ENCODE results near the gene CYP2S1. TPM values are rescaled to one million over a fixed set of nuclear protein-coding genes. Genes with fewer than 3 reads are reported as not detected.
"Not testable (repeated sequence)": the region's sequence is repeated elsewhere in the genome, so short reads cannot be mapped to it uniquely, and the experiment has no call there.

CYP2S1 gene
- total and polyA plus RNA-seq, 5 donors, result 0.14 to 1.7 (median 1.2) TPM

DNA sequence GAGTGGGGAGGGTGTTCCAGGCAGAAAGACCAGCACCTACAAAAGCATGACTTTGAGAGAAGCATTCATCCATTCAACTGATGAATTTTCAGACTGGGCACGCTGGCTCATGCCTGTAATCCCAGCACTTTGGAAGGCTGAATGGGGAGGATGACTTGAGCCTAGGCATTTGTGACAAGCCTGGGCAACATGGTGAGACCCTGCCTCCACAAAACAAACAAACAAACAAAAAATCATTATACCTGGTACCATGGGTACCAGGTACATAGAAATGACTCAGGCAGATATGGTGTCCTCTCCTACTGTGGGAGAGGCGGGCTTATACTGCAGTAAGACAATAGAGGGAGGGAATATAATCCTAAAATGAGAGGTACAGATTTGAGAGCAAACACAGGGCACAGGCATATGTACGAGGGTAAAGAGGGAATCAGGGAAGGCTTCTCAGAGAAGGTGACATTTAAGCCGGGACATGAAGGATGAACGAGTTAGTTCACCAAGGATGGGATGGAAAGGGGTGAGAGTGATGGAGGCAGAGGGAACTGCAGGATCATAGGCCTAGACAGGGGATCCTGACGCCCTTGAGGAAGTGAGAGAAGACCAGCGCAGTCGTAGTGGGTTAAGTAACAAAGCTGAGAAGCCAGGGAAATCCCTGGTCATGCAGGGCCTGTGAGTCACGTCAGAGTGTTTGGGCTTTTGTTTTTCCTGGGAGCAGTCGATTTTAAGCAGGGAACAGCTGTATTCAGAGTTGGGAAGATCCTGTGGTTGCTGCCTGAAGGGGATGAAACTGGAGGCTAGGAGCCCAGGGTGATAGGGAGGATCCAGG, 2.9 kb downstream of the CYP2S1 start:
- Histone ChIP-seq H3K4me3 (ENCODE audit: low read length) (no peak overlapping the region), H3K27me3 (ENCODE audit: control insufficient read depth, insufficient read depth) (no peaks in the 10 kb centered on the region), H3K4me1 (ENCODE audit: control insufficient read depth, insufficient read depth, low read length) (peaks cover 4% of the 10 kb centered on the region), H3K27ac (ENCODE audit: low read length) (no peak overlapping the region), H3K9me3 (ENCODE audit: control insufficient read depth, low read length) (no peaks in the 10 kb centered on the region)
- WGBS, result 66% methylated on average over 10 of the region's 10 CpGs
- no peak for ATAC-seq
- DNase-seq, result no peak
- intact Hi-C loops (cut with DNase I), result no loop called here

DNA sequence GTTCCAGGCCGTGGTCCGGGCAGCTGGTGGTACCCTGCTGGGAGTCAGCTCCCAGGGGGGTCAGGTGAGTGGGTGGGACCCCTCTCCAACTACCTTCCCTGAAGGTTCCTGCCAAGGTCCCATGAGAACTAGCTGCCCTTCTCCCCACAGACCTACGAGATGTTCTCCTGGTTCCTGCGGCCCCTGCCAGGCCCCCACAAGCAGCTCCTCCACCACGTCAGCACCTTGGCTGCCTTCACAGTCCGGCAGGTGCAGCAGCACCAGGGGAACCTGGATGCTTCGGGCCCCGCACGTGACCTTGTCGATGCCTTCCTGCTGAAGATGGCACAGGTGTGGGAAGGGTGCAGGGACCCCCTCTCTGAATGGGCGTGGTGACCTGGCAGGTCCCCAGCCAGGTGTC, 5.5 kb downstream of the CYP2S1 start:
- no peak overlapping the region for H3K4me3 ChIP-seq (ENCODE audit: low read length)
- no peak overlapping the region for H3K27ac ChIP-seq (ENCODE audit: low read length)
- H3K4me1 ChIP-seq (ENCODE audit: control insufficient read depth, insufficient read depth, low read length), result no peaks in the 10 kb centered on the region
- intact Hi-C loops (cut with DNase I), result no loop called here
- no peak for DNase-seq
- no peaks in the 10 kb centered on the region for H3K9me3 ChIP-seq (ENCODE audit: control insufficient read depth, low read length)
- 71% methylated on average over 11 of the region's 11 CpGs for WGBS
- ATAC-seq, result no peak
- H3K27me3 ChIP-seq (ENCODE audit: control insufficient read depth, insufficient read depth), result no peaks in the 10 kb centered on the region

DNA sequence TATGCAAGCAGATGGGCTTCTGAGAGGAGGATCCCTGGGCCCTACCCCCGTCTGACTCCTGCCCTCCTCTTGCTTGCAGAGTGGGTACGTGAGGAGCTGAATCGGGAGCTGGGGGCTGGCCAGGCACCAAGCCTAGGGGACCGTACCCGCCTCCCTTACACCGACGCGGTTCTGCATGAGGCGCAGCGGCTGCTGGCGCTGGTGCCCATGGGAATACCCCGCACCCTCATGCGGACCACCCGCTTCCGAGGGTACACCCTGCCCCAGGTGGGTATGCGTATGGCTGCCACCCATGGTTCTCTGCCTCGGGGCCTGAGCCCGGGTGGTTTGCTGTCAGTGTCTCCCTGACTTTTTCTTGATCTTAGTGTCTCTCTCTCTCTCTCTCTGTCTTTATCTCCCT, 10.4 kb downstream of the CYP2S1 start:
- H3K4me3 ChIP-seq (ENCODE audit: low read length), result no peak overlapping the region
- peak in 1 of 3 donors; percentile 57 for DNase-seq
- no peak overlapping the region for H3K27ac ChIP-seq (ENCODE audit: low read length)
- no peak for ATAC-seq
- no peaks in the 10 kb centered on the region for H3K9me3 ChIP-seq (ENCODE audit: control insufficient read depth, low read length)
- 88% methylated on average over 18 of the region's 18 CpGs for WGBS
- H3K4me1 ChIP-seq (ENCODE audit: control insufficient read depth, insufficient read depth, low read length), result no peaks in the 10 kb centered on the region
- intact Hi-C loops (cut with DNase I), result loop anchor here in 3 of 4 donors (5.0 kb wide), 2 partner anchors 104 to 114 kb away; no protein-coding TSS in a partner anchor
- H3K27me3 ChIP-seq (ENCODE audit: control insufficient read depth, insufficient read depth), result no peaks in the 10 kb centered on the region

DNA sequence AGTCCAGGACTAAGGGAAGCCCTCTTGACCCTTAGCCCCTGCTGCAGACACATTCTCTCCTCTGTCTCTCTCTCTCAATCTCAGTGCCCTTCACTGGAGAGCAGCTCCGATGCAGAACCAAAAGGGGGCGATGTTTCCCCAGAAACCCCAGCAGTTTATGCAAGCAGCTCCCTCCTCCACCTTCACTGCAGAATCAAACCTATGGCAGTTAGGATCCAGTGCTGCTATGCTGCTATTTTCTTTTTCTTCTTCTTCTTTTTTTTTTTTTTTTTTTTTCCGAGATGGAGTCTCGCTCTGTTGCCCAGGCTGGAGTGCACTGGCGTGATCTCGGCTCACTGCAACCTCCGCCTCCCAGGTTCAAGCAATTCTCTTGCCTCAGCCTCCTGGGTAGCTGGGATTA, 11.3 kb downstream of the CYP2S1 start:
- DNase-seq, result peak; percentile 76 to 87 (median 87)
- not testable (repeated sequence) for H3K27me3 ChIP-seq (ENCODE audit: control insufficient read depth, insufficient read depth); H3K9me3 ChIP-seq (ENCODE audit: control insufficient read depth, low read length); H3K27ac ChIP-seq (ENCODE audit: low read length); H3K4me1 ChIP-seq (ENCODE audit: control insufficient read depth, insufficient read depth, low read length); H3K4me3 ChIP-seq (ENCODE audit: low read length)
- WGBS, result 29% methylated on average over 5 of the region's 7 CpGs
- peak; percentile 86 to 88 for ATAC-seq
- intact Hi-C loops (cut with DNase I), result loop anchor here in 3 of 4 donors (2.0 to 5.0 kb wide), 3 partner anchors 58 to 113 kb away; no protein-coding TSS in a partner anchor

DNA sequence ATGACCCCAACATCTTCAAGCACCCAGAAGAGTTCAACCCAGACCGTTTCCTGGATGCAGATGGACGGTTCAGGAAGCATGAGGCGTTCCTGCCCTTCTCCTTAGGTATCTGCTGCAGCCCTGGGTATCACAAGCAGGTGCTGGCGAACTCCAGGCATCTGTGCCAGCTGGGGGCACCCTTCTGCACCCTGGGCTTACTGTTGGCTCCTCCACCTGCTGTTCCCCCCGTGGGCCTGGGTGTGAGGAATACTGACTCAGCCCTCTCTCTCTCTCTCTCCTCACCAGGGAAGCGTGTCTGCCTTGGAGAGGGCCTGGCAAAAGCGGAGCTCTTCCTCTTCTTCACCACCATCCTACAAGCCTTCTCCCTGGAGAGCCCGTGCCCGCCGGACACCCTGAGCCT, 13.0 kb downstream of the CYP2S1 start:
- H3K27ac ChIP-seq (ENCODE audit: low read length), result no peak overlapping the region
- no peaks in the 10 kb centered on the region for H3K9me3 ChIP-seq (ENCODE audit: control insufficient read depth, low read length)
- H3K27me3 ChIP-seq (ENCODE audit: control insufficient read depth, insufficient read depth), result no peaks in the 10 kb centered on the region
- ATAC-seq (no peak), DNase-seq (no peak)
- no peak overlapping the region for H3K4me3 ChIP-seq (ENCODE audit: low read length)
- H3K4me1 ChIP-seq (ENCODE audit: control insufficient read depth, insufficient read depth, low read length), result no peaks in the 10 kb centered on the region
- intact Hi-C loops (cut with DNase I), result loop anchor here (2.0 to 5.0 kb wide), 5 partner anchors 51 to 101 kb away; partner anchors contain the start of gene HNRNPUL1 (in 1 of the 4)
- 70% methylated on average over 10 of the region's 10 CpGs for WGBS

DNA sequence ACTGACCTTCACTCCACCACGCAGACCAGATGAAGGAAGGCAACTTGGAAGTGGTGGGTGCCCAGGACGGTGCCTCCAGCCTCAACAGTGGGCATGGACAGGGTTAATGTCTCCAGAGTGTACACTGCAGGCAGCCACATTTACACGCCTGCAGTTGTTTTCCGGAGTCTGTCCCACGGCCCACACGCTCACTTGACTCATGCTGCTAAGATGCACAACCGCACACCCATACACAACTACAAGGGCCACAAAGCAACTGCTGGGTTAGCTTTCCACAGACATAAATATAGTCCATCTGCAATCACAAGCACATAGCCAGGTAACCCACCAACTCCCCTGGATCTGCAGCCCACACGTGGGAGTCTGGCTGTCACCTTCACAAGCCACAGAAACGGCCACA, 13.4 kb downstream of the CYP2S1 start:
- no peaks in the 10 kb centered on the region for H3K4me1 ChIP-seq (ENCODE audit: control insufficient read depth, insufficient read depth, low read length)
- no peaks in the 10 kb centered on the region for H3K27me3 ChIP-seq (ENCODE audit: control insufficient read depth, insufficient read depth)
- no peaks in the 10 kb centered on the region for H3K9me3 ChIP-seq (ENCODE audit: control insufficient read depth, low read length)
- H3K27ac ChIP-seq (ENCODE audit: low read length), result peak overlapping the region; percentile 19
- intact Hi-C loops (cut with DNase I), result loop anchor here in 3 of 4 donors (2.0 to 5.0 kb wide), 4 partner anchors 51 to 101 kb away; partner anchors contain the start of gene HNRNPUL1 (in 1 of the 3)
- 64% methylated on average over 9 of the region's 9 CpGs for WGBS
- ATAC-seq (no peak), DNase-seq (no peak)
- no peak overlapping the region for H3K4me3 ChIP-seq (ENCODE audit: low read length)

DNA sequence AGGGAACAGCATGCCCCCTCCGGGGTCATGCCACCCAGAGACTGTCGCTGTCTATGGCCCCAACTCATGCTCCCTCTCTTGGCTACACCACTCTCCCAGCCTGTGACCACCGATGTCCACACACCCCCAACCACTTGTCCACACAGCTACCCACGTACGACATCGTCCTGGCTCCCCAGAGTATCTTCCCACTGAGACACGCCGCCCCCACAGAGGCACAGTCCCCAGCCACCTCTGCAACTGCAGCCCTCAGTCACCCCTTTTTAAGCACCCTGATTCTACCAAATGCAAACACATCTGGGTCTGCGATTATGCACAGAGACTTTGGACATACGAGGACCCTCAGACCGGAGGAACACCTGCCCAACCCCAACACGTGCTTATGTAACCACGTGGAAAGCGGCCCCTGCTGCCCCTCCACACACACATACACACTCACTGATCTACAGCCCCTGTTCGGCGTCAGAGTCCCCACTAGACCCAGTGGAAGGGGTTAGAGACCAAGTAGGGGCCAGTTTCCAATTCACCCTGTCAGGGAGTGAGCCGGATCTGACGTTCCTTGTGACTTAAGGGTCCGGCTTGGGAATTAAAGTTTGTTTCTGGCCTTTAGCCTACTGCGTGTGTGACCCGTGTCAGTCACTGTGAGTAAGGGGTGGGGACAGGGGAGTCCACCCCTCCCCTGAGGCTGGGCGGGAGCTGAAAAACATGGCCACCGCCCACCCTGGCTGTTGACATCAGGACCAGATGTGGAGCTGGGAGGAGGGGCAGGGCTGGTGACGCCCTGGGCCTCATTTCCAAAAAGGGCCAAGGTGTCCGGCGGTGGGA, 14.1 kb downstream of the CYP2S1 start:
- H3K27me3 ChIP-seq (ENCODE audit: control insufficient read depth, insufficient read depth), result no peaks in the 10 kb centered on the region
- WGBS, result 48% methylated on average over 26 of the region's 26 CpGs
- no peak overlapping the region for H3K4me3 ChIP-seq (ENCODE audit: low read length)
- H3K9me3 ChIP-seq (ENCODE audit: control insufficient read depth, low read length), result no peaks in the 10 kb centered on the region
- intact Hi-C loops (cut with DNase I), result loop anchor here in 3 of 4 donors (2.0 to 5.0 kb wide), 4 partner anchors 50 to 100 kb away; partner anchors contain the start of gene HNRNPUL1 (in 1 of the 3)
- H3K27ac ChIP-seq (ENCODE audit: low read length), result peak overlapping the region; percentile 37
- peak; percentile 89 to 92 for ATAC-seq
- DNase-seq, result peak; percentile 94 to 97 (median 94)
- H3K4me1 ChIP-seq (ENCODE audit: control insufficient read depth, insufficient read depth, low read length), result no peaks in the 10 kb centered on the region

DNA sequence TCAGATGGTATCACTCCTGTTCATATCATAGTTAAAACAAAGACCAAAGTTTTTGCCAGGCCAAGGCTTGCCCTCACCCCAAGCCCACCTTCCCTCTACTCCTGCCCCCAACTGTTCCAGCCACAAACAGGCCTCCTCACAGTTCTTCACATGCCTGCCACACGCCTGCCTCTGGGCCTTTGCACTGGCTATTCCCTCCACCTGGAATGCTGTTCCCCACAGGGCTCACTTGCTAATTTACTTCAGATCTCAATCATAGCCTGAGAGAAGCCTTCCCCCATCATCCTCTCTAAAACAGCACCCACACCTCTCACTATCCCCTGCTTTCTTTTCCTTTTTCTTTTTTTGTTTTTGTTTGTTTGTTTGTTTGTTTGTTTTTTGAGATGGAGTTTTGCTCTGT, 21.1 kb downstream of the CYP2S1 start:
- DNase-seq (peak in 1 of 3 donors; percentile 15), ATAC-seq (no peak)
- no peak overlapping the region for H3K4me3 ChIP-seq (ENCODE audit: low read length)
- H3K27me3 ChIP-seq (ENCODE audit: control insufficient read depth, insufficient read depth), result no peaks in the 10 kb centered on the region
- 95% methylated on average over 1 of the region's 1 CpG for WGBS
- no peak overlapping the region for H3K27ac ChIP-seq (ENCODE audit: low read length)
- no peaks in the 10 kb centered on the region for H3K9me3 ChIP-seq (ENCODE audit: control insufficient read depth, low read length)
- intact Hi-C loops (cut with DNase I), result loop anchor here in 1 of 4 donors (5.0 kb wide), 1 partner anchor 88 kb away; no protein-coding TSS in a partner anchor
- H3K4me1 ChIP-seq (ENCODE audit: control insufficient read depth, insufficient read depth, low read length), result peaks cover 2% of the 10 kb centered on the region

DNA sequence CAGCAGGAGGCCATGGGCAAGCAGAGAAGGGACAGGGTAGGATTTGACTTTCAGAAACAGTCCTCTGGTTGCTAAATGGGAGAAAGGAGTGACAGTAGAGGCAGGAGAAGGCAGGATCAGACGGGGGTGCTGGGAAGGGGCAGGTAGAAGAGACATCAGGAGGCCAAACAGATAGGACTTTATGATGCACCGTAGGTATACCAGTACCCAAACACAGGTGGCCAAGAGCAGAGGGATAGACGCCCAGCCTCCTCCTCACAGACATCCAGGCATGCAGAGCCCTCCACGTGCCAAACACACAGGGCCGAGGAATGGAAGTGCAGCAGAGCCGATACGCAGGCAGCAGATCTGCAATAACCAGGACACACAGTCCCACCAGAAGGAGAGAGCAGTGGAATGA, 24.7 kb downstream of the CYP2S1 start:
- no peaks in the 10 kb centered on the region for H3K9me3 ChIP-seq (ENCODE audit: control insufficient read depth, low read length)
- H3K4me1 ChIP-seq (ENCODE audit: control insufficient read depth, insufficient read depth, low read length), result peaks cover 2% of the 10 kb centered on the region
- no peaks in the 10 kb centered on the region for H3K27me3 ChIP-seq (ENCODE audit: control insufficient read depth, insufficient read depth)
- 70% methylated on average over 7 of the region's 7 CpGs for WGBS
- intact Hi-C loops (cut with DNase I), result loop anchor here in 1 of 4 donors (2.0 kb wide), 1 partner anchor 45 kb away; no protein-coding TSS in a partner anchor
- DNase-seq, result no peak
- peak overlapping the region; percentile 68 for H3K27ac ChIP-seq (ENCODE audit: low read length)
- H3K4me3 ChIP-seq (ENCODE audit: low read length), result no peak overlapping the region
- no peak for ATAC-seq

DNA sequence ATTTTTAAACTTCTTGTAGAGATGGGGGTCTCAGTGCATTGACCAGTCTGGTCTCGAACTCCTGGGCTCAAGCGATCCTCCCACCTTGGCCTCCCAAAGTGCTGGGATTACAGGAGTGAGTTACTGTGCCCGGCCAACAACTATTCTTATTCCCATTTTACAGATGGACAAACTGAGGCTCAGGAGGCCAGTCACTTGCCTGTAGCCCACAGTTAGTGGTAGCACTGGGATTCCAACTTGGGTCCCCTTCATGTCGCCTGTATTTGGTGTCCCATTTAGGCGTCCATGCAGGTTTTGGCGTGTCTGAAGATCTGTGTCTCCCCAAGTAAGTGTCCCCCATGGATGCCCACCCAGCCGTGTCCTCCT, 25.2 kb downstream of the CYP2S1 start:
- intact Hi-C loops (cut with DNase I), result loop anchor here in 1 of 4 donors (2.0 kb wide), 1 partner anchor 45 kb away; no protein-coding TSS in a partner anchor
- Histone ChIP-seq H3K4me3 (ENCODE audit: low read length) (peak overlapping the region; percentile 60), H3K27me3 (ENCODE audit: control insufficient read depth, insufficient read depth) (no peaks in the 10 kb centered on the region), H3K9me3 (ENCODE audit: control insufficient read depth, low read length) (no peaks in the 10 kb centered on the region), H3K27ac (ENCODE audit: low read length) (peak overlapping the region; percentile 68), H3K4me1 (ENCODE audit: control insufficient read depth, insufficient read depth, low read length) (peaks cover 2% of the 10 kb centered on the region)
- no peak for ATAC-seq
- WGBS, result 66% methylated on average over 7 of the region's 7 CpGs
- DNase-seq, result no peak
